Gastroesophageal sphincter (tissue), 4 donors: ENCODE measurements around the gene PRMT1. TPM values are rescaled to one million over a fixed set of nuclear protein-coding genes. Genes with fewer than 3 reads are reported as not detected.

Experiments used
- ATAC-seq: fragments of 150-250 bp; one replicate; pipeline ENCODE4 v1.9.1; 2016; ENCODE audit warnings: mild to moderate bottlenecking, moderate library complexity
- H3K27ac ChIP-seq, 4 donors: fragments of 200-600 bp; sonication (generic) in 3 of 4; 1 replicate in 3 of 4; 2 replicates in 1 of 4; pipeline ENCODE4 v1.5.1; 2016 to 2019
- H3K27me3 ChIP-seq: fragments of 200-600 bp; sonication (generic); one replicate; pipeline ENCODE4 v1.5.1; 2019
- H3K36me3 ChIP-seq, 2 donors: fragments of 200-600 bp; sonication (generic); one replicate each; pipeline ENCODE4 v1.5.1; 2019; ENCODE audit warnings: control low read depth in 1 of 2
- H3K4me1 ChIP-seq, 3 donors: fragments of 200-600 bp; sonication (generic); 1 replicate in 2 of 3; 2 replicates in 1 of 3; pipeline ENCODE4 v1.5.1; 2016 to 2019; ENCODE audit warnings: control low read depth in 2 of 3
- H3K4me3 ChIP-seq, 2 donors: fragments of 200-600 bp; sonication (generic); one replicate each; pipeline ENCODE4 v1.5.1; 2019; ENCODE audit warnings: mild to moderate bottlenecking in 1 of 2, moderate library complexity in 1 of 2
- H3K9me3 ChIP-seq, 3 donors: fragments of 200-600 bp; sonication (generic); one replicate each; pipeline ENCODE4 v1.5.1; 2017 to 2019; ENCODE audit warnings: control low read depth in 2 of 3
- CTCF ChIP-seq, 4 experiments: fragments of 200-600 bp in 2 of 4; fragments of 450-650 bp in 2 of 4; sonication (generic) in 1 of 4; IDR thresholded peaks; one replicate each; pipeline ENCODE4 v1.5.1; 2017 to 2019; ENCODE audit warnings: antibody characterized with exemption in 4 of 4, mild to moderate bottlenecking in 2 of 4, moderate library complexity in 2 of 4
- EP300 ChIP-seq: sonication (generic); formaldehyde crosslinking; IDR thresholded peaks from one replicate; pipeline ENCODE4 v1.6.1; 2017; ENCODE audit warnings: antibody characterized with exemption, mild to moderate bottlenecking
- POLR2A ChIP-seq, 2 donors: fragments of 450-650 bp; IDR thresholded peaks; one replicate each; pipeline ENCODE4 v1.6.1; 2017; ENCODE audit warnings: antibody characterized with exemption in 2 of 2, mild to moderate bottlenecking in 2 of 2, moderate library complexity in 1 of 2
- POLR2AphosphoS5 ChIP-seq: sonication (generic); formaldehyde crosslinking; IDR thresholded peaks from one replicate; pipeline ENCODE4 v1.6.1; 2017; ENCODE audit warnings: antibody characterized with exemption
- WGBS, 2 donors: methylation state at CpG; one replicate each; pipeline ENCODE4 v1.1.5; 2018; ENCODE audit warnings: low coverage in 1 of 2; 5-methylcytosine and 5-hydroxymethylcytosine counted together
- small RNA-seq, 4 donors: library from RNA; depleted of rRNA; stranded (forward); fragments of <200 nt; gene quantifications; one replicate each; pipeline ENCODE3, GENCODE V24; 2016
- total RNA-seq, 4 donors: library from RNA; depleted of rRNA; stranded (reverse); fragments of >200 nt; gene quantifications; one replicate each; pipeline ENCODE4 v1.1.0, GENCODE V29; 2016

Gene PRMT1
- total RNA-seq, 4 donors from 2014 or later = 137 to 152 (median 146) TPM

DNA sequence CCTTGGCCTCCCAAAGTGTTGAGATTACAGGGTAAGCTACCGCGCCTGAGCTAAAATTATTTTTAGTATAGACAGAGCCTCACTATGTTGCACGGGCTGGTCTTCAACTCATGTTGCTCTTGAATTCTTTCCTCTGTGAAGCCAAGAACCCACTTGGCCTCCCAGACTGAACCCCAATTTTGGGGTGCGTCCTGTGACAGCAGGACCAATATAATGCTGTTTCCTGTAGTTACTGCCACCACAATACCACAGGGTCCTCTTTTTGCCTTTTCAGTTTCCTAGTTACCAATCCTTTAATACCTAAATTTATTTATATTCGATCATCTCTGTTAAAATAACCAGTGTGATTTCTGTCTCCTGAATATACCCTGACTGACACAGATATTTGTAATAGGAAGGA lies 53.1 kb downstream of the PRMT1 start:
- whole genome bisulfite sequencing, 2 donors = 80 to 92% methylated on average over 5 of the region's 5 CpGs
- Histone ChIP-seq H3K27ac (no peak overlapping the region), H3K36me3 (no peaks in the 10 kb centered on the region), H3K4me1 (no peaks in the 10 kb centered on the region), H3K9me3 (no peaks in the 10 kb centered on the region), H3K27me3 (no peaks in the 10 kb centered on the region), H3K4me3 (no peak overlapping the region)
- TF ChIP-seq EP300 (no peak), CTCF (IDR thresholded peaks at IDR 0.05) (no peak), POLR2A (IDR thresholded peaks at IDR 0.05) (no peak), POLR2AphosphoS5 (no peak)
- ATAC-seq = no peak

Small RNAs within 50 kb of the gene (small RNA-seq; reads per million reads assigned to genes)
- gene MIR5088 = 0 to 0.51 (median 0.15) reads per million in 4 donors

Other genes with a start within 250 kb of the PRMT1 start
- gene SLC17A7, start 235.7 kb upstream of the PRMT1 start, total RNA-seq = 1 to 10 TPM; 1.1 to 1.7 (median 1.2) TPM
- gene PIH1D1, start 225.5 kb upstream of the PRMT1 start, total RNA-seq = 10 to 100 TPM; 67.2 to 82.4 (median 72.5) TPM
- gene ALDH16A1, start 224.0 kb upstream of the PRMT1 start, total RNA-seq = 10 to 100 TPM; 11.8 to 34.4 (median 22.2) TPM
- gene FLT3LG, start 203.1 kb upstream of the PRMT1 start, total RNA-seq = 10 to 100 TPM in 1 of 4 donors, 1 to 10 TPM in 3; 3.1 to 21.0 (median 7.6) TPM
- gene RPL13A, start 189.7 kb upstream of the PRMT1 start, total RNA-seq = 1,000 to 10,000 TPM; 1,269 to 3,399 (median 2,205) TPM
- gene RPS11, start 180.8 kb upstream of the PRMT1 start, total RNA-seq = 1,000 to 10,000 TPM; 2,443 to 5,156 (median 3,385) TPM
- gene FCGRT, start 164.6 kb upstream of the PRMT1 start, total RNA-seq = 100 to 1,000 TPM in 3 of 4 donors, 10 to 100 TPM in 1; 78.6 to 255 (median 158) TPM
- 10 to 100 TPM in 3 of 4 donors, 1 to 10 TPM in 1; 8.2 to 21.0 (median 12.0) TPM for gene RCN3, start 149.3 kb upstream of the PRMT1 start, total RNA-seq
- 10 to 100 TPM; 45.5 to 59.6 (median 51.8) TPM for gene NOSIP, start 96.7 kb upstream of the PRMT1 start, total RNA-seq
- gene PRRG2, start 96.0 kb upstream of the PRMT1 start, total RNA-seq = 1 to 10 TPM in 2 of 4 donors, not detected in 2; 1.0 to 1.1 TPM
- gene PRR12, start 86.1 kb upstream of the PRMT1 start, total RNA-seq = 10 to 100 TPM in 3 of 4 donors, 1 to 10 TPM in 1; 9.3 to 24.1 (median 14.8) TPM
- 100 to 1,000 TPM; 100 to 162 (median 136) TPM for gene RRAS, start 37.1 kb upstream of the PRMT1 start, total RNA-seq
- gene SCAF1, start 35.1 kb upstream of the PRMT1 start, total RNA-seq = 10 to 100 TPM; 18.2 to 37.5 (median 18.5) TPM
- gene IRF3, start 11.4 kb upstream of the PRMT1 start, total RNA-seq = 10 to 100 TPM; 29.2 to 68.6 (median 39.9) TPM
- gene BCL2L12, start 11.3 kb upstream of the PRMT1 start, total RNA-seq = 1 to 10 TPM; 3.3 to 7.9 (median 6.4) TPM
- 1 to 10 TPM in 3 of 4 donors, not detected in 1; 1.3 to 4.1 (median 1.5) TPM for gene ADM5, start 12.3 kb downstream of the PRMT1 start, total RNA-seq
- gene CPT1C, start 13.8 kb downstream of the PRMT1 start, total RNA-seq = 1 to 10 TPM; 2.0 to 3.0 (median 2.6) TPM
- gene TSKS, start 86.0 kb downstream of the PRMT1 start, total RNA-seq = 1 to 10 TPM in 1 of 4 donors, under 1 TPM in 1, not detected in 2; 0.73 to 4.2 TPM
- 100 to 1,000 TPM in 1 of 4 donors, 10 to 100 TPM in 3; 69.9 to 103 (median 76.1) TPM for gene AP2A1, start 89.7 kb downstream of the PRMT1 start, total RNA-seq
- gene FUZ, start 136.0 kb downstream of the PRMT1 start, total RNA-seq = 10 to 100 TPM; 14.8 to 23.0 (median 20.1) TPM
- 10 to 100 TPM; 26.7 to 36.1 (median 28.7) TPM for gene MED25, start 141.0 kb downstream of the PRMT1 start, total RNA-seq
- gene PTOV1, start 173.9 kb downstream of the PRMT1 start, total RNA-seq = 10 to 100 TPM; 52.9 to 89.1 (median 60.0) TPM
- gene PNKP, start 190.3 kb downstream of the PRMT1 start, total RNA-seq = 10 to 100 TPM; 12.5 to 64.3 (median 29.4) TPM
- gene AKT1S1, start 200.1 kb downstream of the PRMT1 start, total RNA-seq = 10 to 100 TPM; 14.4 to 24.6 (median 19.7) TPM
- 10 to 100 TPM; 25.1 to 41.9 (median 37.3) TPM for gene TBC1D17, start 200.4 kb downstream of the PRMT1 start, total RNA-seq
- 1 to 10 TPM in 1 of 4 donors, under 1 TPM in 1, not detected in 2; 0.39 to 1.2 TPM for gene IL4I1, start 219.6 kb downstream of the PRMT1 start, total RNA-seq